Rectal smooth muscle tissue (tissue), 1 donor: ENCODE data around the gene GRIP2.

Experiments used
- H3K27ac ChIP-seq: one replicate; pipeline ENCODE4 v1.7.0; 2013; ENCODE audit warnings: low read depth, low read length, inconsistent platforms
- H3K27me3 ChIP-seq: one replicate; pipeline ENCODE4 v1.7.0; 2013; ENCODE audit warnings: low read length; ENCODE audit not compliant: control insufficient read depth, insufficient read depth
- H3K36me3 ChIP-seq: one replicate; pipeline ENCODE4 v1.7.0; 2013; ENCODE audit warnings: low read length; ENCODE audit not compliant: control insufficient read depth, insufficient read depth
- H3K4me1 ChIP-seq: one replicate; pipeline ENCODE4 v1.7.0; 2013; ENCODE audit warnings: low read length; ENCODE audit not compliant: control insufficient read depth, insufficient read depth
- H3K4me3 ChIP-seq: one replicate; pipeline ENCODE4 v1.7.0; 2013; ENCODE audit warnings: low read length
- H3K9ac ChIP-seq: one replicate; pipeline ENCODE4 v1.7.0; 2013; ENCODE audit warnings: low read length

GRIP2 gene

DNA sequence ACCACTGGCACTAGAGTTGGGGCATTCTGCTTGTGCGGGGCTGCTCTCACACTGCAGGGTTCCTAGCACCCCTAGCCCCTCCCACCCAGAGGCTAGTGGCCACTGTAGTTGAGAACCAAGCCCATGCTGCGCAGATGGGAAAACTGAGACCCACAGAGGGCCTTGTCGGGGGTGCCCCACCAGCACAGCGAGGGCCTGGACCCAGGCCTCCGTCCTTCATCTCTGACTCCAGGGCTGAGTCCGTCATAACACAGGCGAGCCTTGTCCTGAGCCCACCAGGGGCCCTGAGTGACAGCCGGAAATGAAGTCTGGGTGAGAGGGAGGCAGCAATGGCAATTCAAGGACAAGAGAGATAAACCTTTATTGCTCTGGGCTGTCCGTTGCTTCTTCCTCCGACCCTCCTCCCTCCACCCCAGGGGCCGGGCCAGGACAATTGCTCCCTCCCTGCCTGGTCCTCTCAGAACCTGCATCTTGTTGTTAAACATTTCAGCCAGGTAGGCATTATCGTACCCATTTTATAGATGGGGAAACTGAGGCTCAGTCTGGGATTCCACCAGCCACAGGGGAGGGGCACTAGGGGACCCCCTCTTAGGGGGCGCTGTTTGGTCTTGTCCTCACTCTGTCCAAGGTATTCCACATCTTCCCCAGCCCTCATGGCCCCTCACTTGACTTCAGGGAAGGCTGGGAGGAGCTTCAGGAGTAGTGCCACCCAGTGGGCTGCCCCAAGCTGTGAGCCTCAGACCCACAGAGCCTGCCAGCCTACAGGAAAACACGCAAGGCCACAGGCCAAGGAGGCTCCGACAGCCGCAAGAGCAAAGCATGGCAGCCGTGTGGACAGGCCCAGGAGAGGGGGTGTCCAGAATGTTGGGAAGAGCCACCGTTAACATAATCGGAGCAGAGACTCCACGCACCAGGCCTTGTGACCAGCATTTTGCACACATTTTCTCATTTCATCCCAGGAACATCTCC is 4.4 kb upstream of the GRIP2 start:
- H3K4me3 ChIP-seq, result no peak overlapping the region

DNA sequence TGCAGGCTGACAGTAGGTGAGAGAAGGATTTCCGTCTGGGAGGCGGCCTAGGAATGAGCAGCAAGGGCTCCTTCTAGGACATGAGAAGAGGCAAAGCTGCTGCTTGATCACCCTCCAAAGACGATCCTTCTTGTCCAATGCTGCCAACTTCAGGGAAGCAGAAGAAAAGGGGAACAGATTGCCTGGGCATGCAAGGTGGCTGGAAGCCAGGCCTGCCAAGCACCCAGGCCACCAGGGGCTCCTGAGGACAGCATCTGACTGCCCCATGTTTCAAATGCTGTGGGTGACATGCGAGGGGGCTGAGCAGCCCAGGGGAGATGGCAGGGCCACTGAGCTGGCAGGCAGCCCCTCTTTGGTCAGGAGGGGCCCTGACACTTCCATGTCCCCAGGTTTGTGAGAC is 3.3 kb upstream of the GRIP2 start:
- no peaks in the 10 kb centered on the region for H3K4me1 ChIP-seq
- no peak overlapping the region for H3K9ac ChIP-seq
- H3K27me3 ChIP-seq, result no peaks in the 10 kb centered on the region
- H3K36me3 ChIP-seq, result no peaks in the 10 kb centered on the region
- no peak overlapping the region for H3K27ac ChIP-seq
- no peak overlapping the region for H3K4me3 ChIP-seq

More for the DNA sequence above, 4.4 kb upstream of the GRIP2 start:
- peaks cover 3% of the 10 kb centered on the region for H3K27me3 ChIP-seq
- no peak overlapping the region for H3K27ac ChIP-seq
- H3K4me1 ChIP-seq, result no peaks in the 10 kb centered on the region
- H3K9ac ChIP-seq, result no peak overlapping the region
- no peaks in the 10 kb centered on the region for H3K36me3 ChIP-seq

DNA sequence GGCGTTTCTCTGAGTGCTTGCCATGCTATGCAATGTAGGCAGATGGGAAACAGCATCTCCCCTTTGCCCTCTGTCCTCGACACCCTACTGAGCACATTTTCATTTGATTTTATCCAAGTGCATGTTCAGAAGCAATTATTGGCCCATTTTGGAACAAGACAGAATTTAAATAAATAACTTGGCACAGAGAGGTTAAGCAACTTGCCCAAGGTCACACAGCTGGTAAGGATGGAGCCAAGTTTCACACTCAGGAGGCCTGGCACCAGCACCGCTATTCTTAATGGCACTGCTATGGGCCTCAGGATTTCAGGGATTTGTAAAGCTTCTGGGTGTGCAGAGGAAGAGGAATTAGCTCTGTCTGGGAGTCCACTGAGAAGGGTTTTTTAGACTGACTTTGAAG is 2.5 kb upstream of the GRIP2 start:
- Histone ChIP-seq H3K27me3 (no peaks in the 10 kb centered on the region), H3K4me1 (no peaks in the 10 kb centered on the region), H3K36me3 (no peaks in the 10 kb centered on the region), H3K27ac (no peak overlapping the region), H3K9ac (no peak overlapping the region), H3K4me3 (no peak overlapping the region)

DNA sequence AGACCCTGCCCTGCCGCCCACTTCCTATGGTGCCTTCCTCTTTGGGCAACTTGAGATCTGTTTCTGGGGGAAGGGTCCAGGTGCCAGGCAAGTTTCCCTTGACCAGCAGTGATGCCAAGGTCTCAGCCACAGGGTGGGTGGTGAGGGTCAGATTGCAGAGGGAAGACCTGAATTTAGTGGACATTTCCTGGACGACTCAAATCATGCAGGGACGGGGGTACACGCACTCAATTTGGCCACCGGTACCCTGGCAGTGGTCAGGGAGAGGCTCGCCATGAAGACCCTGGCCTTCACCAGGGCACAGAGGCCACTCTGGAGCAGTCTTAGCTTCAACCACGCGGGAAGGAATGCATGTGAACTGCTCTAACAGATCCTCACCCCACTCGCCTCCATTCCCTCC is 1.5 kb upstream of the GRIP2 start:
- H3K27me3 ChIP-seq, result no peaks in the 10 kb centered on the region
- H3K36me3 ChIP-seq, result no peaks in the 10 kb centered on the region
- no peaks in the 10 kb centered on the region for H3K4me1 ChIP-seq
- no peak overlapping the region for H3K4me3 ChIP-seq
- H3K9ac ChIP-seq, result no peak overlapping the region
- no peak overlapping the region for H3K27ac ChIP-seq

DNA sequence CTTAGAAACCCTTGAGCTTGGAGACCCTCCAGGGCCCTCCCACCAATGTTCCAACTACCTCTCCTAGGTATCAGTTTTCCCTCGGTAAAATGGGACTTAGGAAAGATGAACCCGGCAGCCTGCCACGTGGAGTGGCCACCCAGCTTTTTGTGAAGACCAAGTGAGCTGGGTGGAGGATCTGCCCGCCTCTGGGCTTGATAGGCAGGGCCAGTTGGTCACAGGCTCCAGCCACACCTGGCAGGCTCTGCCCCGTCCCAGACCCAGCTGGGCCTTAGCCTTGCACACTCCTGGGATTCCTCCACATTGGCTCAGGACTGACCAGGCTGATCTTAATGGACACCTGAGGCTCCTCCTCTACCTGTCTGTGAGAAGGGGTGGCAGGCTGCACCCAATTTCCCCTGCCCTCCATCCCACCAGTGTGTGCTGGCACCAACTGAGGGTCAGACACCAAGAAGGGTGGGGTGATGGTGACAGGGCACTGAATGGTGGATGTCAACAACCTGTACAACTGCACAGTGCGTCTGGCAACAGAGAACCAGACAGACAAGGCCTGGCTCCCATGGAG is 761 bp upstream of the GRIP2 start:
- Histone ChIP-seq H3K4me1 (no peaks in the 10 kb centered on the region), H3K9ac (no peak overlapping the region), H3K27me3 (no peaks in the 10 kb centered on the region), H3K4me3 (no peak overlapping the region), H3K36me3 (no peaks in the 10 kb centered on the region), H3K27ac (no peak overlapping the region)

DNA sequence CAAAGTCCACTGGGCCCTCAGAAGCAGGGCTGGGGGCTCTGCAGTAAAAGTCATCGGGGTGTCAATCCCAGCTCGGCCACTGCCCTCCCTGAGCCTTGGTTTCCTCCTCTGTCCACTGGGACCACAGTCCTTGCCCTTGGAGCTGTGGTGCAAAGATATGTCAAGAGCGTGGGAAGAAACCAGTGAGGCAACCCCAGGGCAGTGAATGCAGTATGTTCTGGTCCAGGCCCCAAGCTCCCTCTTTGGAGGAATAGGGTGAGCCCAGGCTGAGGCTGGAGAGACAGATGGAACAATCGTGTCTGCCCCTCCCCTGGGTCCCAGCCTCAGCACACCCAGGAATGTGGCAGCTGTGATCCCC is 779 bp downstream of the GRIP2 start:
- no peak overlapping the region for H3K4me3 ChIP-seq
- H3K27ac ChIP-seq, result no peak overlapping the region
- H3K27me3 ChIP-seq, result no peaks in the 10 kb centered on the region
- H3K36me3 ChIP-seq, result no peaks in the 10 kb centered on the region
- no peak overlapping the region for H3K9ac ChIP-seq
- H3K4me1 ChIP-seq, result no peaks in the 10 kb centered on the region

DNA sequence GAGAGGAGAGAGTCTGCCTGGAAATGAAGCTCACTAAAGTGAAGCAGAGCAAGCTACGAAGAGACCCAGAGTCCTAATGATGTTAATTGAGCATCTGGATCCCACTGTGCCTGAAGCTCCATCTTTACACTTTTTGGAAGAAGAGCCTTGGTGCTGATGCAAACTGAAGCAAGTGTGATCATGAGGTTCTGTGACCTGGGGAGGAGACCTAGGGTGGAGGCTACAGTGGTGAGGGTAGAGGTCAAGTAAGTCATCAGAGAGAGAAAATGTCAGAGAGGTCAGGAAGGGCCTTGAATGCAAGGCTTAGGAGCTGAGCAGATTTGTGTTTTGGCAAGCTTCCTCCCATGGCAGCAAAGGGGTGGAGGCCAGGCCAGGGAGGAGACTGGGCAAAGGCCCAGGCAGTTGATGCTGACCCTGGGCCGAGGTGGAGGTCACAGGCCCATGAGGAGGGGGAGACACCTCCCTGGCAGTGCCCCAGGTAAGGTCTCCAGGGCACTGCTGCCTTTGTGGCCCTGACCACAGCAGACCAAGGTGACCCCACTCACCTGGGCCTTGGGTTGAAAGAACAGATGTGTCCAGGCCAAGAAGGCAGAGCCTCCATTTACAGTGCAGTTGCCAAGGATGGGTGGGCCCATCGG is 1.6 kb downstream of the GRIP2 start:
- Histone ChIP-seq H3K4me1 (no peaks in the 10 kb centered on the region), H3K9ac (no peak overlapping the region), H3K4me3 (no peak overlapping the region), H3K27me3 (no peaks in the 10 kb centered on the region), H3K36me3 (no peaks in the 10 kb centered on the region), H3K27ac (no peak overlapping the region)

DNA sequence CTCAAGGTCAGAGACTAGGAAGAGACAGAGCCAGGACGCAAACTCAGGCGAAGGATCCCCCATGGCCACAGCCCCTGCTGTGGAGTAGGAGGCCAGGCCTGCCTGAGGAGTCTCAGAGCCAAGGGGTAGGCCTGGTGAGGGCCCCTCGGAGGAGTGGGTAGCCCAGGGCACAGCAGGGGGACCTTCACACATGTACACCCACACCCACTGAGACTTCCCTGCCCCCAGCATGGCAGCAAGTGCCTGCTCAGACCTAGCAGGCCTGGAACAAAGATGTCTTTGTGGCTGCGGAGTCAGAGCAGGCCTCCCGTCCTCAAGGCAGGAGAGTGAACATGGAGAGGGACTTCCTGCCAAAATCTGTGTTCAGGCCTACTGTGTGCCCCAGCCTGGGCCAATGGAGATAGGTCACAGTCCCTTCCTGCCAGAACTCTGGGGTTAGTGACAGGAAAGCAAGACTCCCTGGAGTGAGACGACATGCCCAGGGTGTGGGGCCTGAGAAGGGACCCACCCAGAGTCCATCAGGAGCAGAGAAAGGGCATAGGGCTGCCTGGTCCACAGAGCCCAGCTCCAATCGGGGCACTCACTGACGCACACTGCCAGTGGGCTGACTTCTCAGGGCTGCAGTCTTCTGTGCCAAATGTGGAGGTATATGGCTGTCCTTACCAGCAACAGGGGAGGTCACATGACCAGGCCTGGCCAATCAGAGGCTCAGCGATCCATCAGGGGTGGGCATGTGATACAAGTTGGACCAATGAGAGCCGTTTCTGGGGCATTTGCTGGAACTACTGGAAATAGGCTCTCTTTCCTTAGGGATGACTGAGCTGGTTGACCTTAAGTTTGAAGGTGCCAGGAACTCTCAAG is 2.3 kb downstream of the GRIP2 start:
- H3K9ac ChIP-seq, result no peak overlapping the region
- H3K27ac ChIP-seq, result no peak overlapping the region
- no peak overlapping the region for H3K4me3 ChIP-seq
- H3K4me1 ChIP-seq, result no peaks in the 10 kb centered on the region
- H3K27me3 ChIP-seq, result no peaks in the 10 kb centered on the region
- no peaks in the 10 kb centered on the region for H3K36me3 ChIP-seq

DNA sequence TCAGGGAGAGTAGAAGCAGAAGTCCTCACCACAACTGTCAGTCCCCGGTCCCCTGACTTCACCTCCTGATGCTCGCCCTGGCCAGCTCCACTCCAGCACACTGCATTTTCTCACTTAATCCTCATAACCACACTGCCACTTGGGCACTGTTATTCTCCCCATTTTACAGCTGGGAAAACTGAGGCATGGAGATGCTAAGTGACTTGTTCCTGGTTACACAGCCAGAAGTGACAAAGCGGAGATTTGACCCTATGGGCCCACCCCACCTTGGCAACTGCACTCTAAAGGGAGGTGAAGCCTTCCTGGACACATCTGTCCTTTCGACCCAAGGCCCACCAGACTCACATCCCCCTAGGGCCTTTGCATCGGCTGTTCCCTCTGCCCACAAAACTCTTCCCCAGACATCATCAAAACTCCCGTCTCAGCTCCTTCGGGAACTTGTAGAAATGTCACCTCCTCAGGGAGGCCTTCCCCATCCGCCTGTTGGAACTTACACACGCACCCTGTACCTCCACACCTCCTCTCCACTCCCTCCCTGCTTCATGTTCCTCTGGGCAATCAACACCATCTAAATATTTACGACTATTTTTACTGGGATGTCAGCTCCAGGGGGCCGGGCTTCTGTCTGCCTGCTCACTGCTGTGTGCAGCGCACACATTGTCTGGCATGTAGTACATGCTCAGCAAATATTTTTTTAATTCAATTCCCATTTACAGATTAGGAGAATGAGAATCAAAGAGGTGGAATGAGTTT is 3.1 kb downstream of the GRIP2 start:
- H3K9ac ChIP-seq, result no peak overlapping the region
- H3K36me3 ChIP-seq, result no peaks in the 10 kb centered on the region
- H3K27me3 ChIP-seq, result peaks cover 2% of the 10 kb centered on the region
- H3K4me3 ChIP-seq, result no peak overlapping the region
- no peaks in the 10 kb centered on the region for H3K4me1 ChIP-seq
- H3K27ac ChIP-seq, result no peak overlapping the region

DNA sequence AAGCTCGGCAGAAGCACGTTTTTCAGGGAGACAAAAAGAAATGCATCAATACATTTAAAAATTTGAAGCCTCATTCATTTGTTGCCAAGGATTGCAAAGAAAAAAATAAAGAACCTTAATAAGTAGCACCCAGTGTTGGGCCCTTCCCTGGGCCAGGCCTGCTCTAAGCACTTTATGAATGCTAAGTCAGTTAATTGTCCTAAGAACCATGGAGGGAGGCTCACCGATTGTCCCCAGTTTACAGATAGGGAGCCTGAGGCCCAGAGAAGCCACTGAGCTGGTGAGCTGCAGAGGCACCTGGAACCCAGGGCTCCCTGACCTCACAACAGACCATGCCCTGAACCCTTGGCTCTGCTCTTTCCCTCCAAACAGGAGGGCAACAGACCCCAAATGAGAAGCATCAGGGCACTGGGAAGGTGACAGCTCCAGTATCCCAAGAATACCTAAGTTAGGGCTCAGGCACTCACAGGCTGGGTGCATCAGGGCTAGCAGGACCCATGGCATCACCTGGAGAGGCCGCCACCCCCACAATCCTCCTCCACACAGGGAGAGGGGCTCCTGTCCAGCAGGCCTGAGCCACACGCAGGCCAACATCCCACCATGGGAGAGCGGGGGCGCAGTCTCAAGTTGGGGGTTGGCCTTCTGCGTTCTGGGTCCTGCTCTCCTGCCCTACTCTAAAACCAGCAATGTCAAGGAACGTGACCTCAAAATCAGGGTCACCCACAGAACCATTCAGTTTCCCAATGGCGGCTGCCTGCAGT is 3.9 kb downstream of the GRIP2 start:
- no peak overlapping the region for H3K4me3 ChIP-seq
- no peaks in the 10 kb centered on the region for H3K4me1 ChIP-seq
- H3K9ac ChIP-seq, result no peak overlapping the region

DNA sequence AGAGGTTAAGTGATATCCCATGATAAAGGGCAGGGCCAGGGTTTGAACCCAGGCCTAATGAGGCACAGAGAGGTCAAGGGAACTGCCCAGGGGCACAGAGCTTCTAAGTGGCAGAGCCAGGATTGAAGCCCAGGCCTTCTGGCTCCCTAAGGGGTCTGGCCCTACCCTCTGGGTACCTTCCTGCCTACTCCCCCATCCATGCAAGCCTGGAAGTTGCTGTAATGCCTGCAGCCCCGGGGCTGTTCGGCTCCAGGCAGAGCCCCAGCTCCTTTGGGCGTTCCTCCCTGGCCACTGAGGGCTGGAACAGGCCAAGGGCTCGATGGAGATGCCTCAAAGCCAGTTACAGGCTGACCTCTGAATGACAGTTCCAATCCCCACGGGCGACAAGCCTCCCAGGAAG is 4.5 kb downstream of the GRIP2 start:
- no peaks in the 10 kb centered on the region for H3K36me3 ChIP-seq
- no peak overlapping the region for H3K4me3 ChIP-seq
- H3K27ac ChIP-seq, result no peak overlapping the region
- no peak overlapping the region for H3K9ac ChIP-seq
- no peaks in the 10 kb centered on the region for H3K4me1 ChIP-seq
- H3K27me3 ChIP-seq, result peaks cover 2% of the 10 kb centered on the region

More for the DNA sequence above, 3.9 kb downstream of the GRIP2 start:
- Histone ChIP-seq H3K36me3 (no peaks in the 10 kb centered on the region), H3K27ac (no peak overlapping the region), H3K27me3 (peaks cover 2% of the 10 kb centered on the region)
